Stimulated activated CD8-positive, alpha-beta memory T cell treated with anti-CD3 and anti-CD28 coated beads, Interleukin-7, amount 100 ng/mL, for 1 hour (primary cell): ENCODE data around the gene MAGI2.
"Not testable (repeated sequence)": the region's sequence is repeated elsewhere in the genome, so short reads cannot be mapped to it uniquely, and the experiment has no call there.

Experiments used
- DNase-seq, 2 donors: peaks; one replicate each; pipeline ENCODE4 v3.0.0-alpha.2; 2020; ENCODE audit warnings: low read depth in 2 of 2

The MAGI2 gene

GRCh38 chr7:78296644-78297371 is 1156.7 kb downstream of the MAGI2 start:
- no peak for DNase-seq

DNA sequence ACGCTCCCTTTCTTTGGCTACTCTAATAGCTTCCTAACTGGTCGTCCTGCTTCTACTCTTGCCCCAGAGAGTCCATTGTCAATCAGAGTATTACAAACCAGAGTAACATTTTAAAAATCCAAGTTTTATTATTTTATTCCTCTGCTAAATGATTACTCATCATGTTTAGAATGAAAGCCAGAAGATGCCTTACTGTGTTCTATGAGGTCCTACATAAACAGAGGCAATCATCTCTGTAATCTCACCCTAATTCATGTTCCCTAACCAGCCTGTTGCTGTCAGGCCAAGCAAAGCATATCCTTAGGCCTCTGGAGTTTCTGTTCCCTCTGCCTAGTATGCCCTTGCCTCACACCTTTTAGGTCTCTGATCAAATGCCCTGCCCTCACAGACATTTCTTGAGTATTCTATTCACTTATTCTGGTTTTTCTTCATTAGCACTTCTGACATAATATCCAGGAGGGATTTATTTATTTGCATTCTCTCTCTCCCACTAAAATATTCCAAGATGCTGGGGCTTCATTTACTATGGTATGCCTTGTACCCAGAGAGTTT is 1157.3 kb downstream of the MAGI2 start:
- no peak for DNase-seq

DNA sequence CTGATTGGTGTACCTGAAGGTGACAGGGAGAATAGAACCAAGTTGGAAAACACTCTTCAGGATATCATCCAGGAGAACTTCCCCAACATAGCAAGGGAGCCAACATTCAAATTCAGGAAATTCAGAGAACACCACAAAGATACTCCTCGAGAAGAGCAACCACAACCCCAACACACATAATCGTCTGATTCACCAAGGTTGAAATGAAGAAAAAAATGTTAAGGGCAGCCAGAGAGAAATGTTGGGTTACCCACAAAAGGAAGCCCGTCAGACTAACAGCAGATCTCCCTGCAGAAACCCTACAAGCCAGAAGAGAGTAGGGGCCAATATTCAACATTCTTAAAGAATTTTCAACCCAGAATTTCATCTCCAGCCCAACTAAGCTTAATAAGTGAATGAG is 1164.0 kb downstream of the MAGI2 start:
- DNase-seq, result not testable (repeated sequence)

DNA sequence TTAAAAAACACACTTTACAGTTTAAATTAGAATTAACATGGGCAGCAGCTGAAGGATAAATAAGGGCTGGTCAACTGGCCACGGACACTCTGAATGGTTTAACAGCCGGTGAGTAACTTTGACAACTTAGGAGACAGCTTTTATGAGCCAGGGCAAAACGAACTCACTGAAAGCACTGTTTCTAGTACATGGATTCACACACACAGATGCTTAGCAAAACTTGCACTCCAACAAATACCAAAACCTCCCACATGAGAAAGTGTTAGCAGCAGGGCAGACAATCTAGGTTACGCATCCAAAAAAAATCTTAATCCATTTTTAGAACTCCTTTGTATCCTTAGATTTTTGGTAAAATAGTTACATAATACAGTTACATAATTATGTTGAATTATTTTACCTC is 1168.5 kb downstream of the MAGI2 start:
- DNase-seq, result no peak

DNA sequence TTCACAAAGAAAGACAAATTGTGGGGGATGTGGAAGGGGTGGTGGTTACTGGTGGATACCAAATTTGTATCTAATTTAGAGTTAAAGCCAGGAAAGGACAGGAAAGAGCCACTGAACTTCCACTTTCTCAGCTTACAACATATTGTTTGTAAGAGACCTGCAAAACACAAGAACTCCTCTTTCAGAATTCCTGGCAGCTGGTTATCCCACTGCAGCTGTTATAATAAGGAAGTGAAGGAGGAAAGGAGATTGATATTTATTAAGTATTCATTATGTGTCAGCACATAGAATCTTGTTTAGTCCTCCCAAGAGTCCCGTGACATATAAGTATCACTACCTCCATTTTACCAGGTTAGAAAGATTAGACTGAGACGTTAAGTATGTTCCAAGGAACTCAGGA is 1173.2 kb downstream of the MAGI2 start:
- DNase-seq, result no peak

- DNase-seq, result no peak
Measured at GRCh38 chr7:78279457-78279856, 1174.0 kb downstream of the MAGI2 start.

- no peak for DNase-seq
Measured at GRCh38 chr7:78279032-78279431, 1174.4 kb downstream of the MAGI2 start.

- no peak for DNase-seq
Measured at GRCh38 chr7:78267141-78267540, 1186.3 kb downstream of the MAGI2 start.

- no peak for DNase-seq
Measured at GRCh38 chr7:78265486-78265885, 1188.0 kb downstream of the MAGI2 start.

DNA sequence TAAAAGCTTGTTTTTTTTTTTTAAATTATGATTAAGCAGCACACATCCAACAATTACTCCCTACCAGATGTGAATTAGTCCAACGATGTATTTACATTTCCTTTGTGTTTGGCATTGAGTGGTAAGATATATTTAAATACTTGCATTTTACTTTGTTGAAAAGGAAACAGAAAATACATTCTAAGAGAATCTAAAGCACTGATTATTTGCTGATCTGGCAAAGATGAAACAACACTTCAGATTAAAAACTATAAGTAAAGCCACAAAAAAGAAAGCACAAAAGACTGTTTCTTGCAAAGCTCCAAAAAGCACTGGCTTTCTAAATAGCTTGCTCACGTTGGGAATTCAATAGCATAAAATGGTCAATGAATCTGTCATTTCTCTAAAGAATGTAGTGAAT is 1188.4 kb downstream of the MAGI2 start:
- no peak for DNase-seq

- no peak for DNase-seq
Measured at GRCh38 chr7:78264105-78264504, 1189.4 kb downstream of the MAGI2 start.

- no peak for DNase-seq
Measured at GRCh38 chr7:78261739-78262138, 1191.7 kb downstream of the MAGI2 start.

GRCh38 chr7:78261302-78261701 is 1192.2 kb downstream of the MAGI2 start:
- no peak for DNase-seq

DNA sequence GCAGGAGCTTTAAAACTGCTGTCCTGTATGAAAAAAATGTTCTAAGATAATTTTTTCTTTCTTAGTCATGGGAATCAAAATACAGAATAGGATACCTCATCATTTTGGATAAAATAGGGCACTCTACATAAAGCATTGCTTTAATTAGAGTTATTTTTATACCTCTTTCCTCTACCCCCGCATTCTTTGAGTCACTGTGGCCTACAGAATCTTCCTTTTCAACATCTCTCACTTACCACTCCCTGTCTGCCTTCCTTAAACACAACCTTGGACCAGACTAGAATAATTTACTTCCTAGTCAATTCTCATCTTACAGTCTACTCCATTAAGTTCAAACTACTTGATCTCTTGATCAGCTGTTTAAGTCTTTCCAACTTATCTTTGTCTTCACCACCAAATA is 1192.6 kb downstream of the MAGI2 start:
- no peak for DNase-seq

DNA sequence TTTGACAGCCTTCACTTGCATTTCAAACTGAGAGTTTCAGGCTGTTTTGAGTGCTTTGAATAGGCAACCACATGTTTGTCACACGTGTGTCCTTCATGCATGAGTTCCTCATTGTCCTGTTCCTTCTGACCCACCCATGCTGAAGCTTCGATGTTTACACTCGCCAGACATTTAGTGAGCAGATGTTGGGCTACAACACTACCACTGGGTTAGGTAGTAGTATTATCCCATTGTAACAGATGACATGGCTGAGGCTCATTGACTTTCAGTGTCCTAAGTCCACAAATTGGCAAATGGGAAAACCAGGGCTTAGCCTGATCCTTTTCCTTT is 1198.8 kb downstream of the MAGI2 start:
- no peak for DNase-seq

DNA sequence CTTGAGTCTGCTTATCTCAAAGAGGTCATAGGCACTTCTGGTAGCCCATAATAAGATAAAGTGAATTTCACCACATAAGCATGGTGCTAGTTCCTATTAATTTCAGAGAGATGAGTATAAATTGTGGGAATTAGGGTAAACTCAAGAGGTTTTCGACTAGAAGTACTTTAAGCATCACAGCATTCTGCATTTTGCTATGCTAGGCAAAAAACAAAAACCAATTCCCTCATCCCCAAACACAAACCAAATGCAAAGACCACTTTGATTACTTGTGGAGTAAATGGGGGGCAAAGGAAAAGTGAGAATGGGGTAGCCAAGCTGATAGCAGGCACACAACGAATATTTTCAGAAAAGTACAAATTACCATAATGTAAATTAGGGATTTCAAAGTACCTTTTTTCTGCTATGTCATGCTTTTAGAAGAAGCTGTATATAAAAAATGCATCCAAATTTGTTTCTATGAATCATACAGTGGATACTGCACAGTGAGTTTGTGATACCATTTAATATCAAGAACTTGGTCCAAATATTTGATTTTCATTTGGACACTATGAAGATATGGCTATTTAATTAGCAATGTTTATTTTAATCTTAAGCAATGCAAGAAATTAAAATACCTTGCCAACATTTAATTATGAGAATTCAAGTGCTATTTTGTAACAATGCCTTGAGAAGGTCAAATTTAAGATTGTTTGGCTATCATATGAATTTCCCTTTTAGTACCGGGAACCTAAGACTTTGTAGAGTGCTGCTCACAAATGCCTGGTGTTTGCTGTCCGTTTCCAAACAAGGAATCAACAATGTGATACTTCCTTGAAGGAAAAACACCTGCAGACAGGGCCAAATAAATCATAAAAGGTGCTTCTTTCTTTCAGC is 1199.4 kb downstream of the MAGI2 start:
- DNase-seq, result no peak

DNA sequence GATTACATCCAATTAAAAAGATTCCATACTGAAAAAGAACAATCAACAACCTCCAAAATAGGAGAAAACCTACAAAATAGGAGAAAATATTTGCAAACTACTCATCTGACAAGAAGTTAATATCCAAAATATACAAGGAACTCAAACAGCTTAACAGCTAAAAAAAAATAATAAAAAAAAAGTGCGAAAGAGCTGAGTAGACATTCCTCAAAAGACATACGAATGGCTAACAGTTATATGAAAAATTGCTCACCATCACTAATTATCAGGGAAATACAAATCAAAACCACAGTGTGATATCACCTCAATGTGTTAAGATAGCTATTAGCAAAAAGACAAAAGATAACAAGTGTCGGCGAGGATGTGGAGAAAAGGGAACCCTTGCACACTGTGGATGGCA is 1204.6 kb downstream of the MAGI2 start:
- DNase-seq, result no peak

DNA sequence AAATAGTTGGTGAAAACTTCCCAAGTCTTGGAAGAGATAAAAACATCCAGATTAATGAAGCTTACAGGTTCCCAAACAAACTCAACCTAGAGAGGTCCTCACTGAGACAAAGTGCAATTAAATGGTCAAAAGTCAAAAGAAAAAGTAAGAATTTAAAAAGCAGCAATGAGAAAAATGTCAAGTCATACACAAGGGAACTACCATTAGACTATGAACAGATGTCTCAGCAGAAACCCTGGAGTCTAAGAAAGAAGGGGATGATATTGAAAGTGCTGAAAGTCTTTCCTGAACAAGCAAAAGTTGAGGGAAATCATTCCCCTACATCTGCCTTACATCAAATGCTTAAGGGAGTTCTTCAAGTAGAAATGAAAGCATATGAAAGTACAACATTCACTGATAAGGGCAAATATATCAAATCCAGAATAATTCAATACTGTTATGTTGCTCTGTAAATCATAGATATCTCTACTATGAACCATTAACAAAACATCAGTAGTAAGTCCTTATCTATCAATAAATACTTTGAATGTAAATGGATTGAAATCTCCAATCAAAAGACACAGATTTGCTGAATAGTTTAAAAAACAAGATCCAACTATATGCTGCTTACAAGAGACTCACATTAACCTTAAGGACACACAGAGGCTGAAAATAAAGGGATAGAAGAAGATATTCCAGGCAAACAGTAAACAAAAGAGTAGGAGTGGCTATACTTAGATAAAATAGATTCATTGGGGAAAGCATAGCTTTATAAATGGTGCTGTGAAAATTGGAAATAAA is 1205.4 kb downstream of the MAGI2 start:
- no peak for DNase-seq

- not testable (repeated sequence) for DNase-seq
Measured at GRCh38 chr7:78240179-78240578, 1213.3 kb downstream of the MAGI2 start.

DNA sequence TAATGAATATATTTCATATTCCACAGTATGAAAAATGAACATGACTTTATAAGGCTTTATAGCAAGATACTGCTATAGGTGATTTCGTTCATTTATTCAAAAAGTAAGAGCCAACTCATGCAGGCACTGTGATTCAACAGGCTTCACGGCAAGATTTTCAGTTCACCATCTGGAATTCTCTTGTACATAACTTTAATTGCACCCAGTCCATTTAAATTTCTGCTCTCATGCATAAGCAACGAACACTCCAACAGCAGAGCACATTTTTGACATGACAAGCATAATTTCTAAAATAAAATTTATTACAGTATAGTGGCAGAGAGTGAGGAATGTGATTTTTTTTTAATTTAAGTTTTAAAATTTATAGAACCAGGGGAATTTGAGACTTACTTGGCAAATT is 1218.8 kb downstream of the MAGI2 start:
- DNase-seq, result no peak

- no peak for DNase-seq
Measured at GRCh38 chr7:78232806-78233205, 1220.7 kb downstream of the MAGI2 start.

DNA sequence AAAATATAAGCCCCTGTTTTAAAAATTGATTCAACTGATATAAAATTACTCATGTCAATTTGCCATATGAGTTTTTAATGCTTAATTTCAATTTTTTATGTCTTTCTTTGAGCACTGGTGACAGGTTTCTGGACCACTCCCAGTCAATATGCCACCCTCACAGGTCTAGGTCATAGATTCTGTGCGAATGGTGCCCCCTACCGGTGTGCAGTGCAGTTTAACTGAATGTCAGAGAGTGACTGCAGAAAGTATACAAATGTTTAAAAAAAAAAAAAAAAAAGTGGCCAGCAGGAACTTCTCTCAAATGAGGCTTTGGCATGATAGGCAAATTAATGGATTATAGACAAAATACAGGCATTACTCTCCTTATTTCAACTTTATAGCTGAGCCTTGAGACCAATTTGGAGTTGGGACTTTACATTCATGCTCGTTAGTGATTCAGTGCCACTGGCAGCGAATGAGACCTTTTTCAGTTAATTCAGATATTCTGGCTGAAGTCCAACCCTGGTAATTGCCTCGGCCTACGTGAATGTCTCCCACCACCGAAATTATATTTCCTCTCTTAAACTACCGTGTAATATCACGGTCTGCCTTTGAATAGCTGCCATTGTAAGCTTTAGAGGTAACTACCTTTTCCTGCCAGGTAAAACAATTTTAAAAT is 1227.3 kb downstream of the MAGI2 start:
- no peak for DNase-seq
